Limb (tissue), 2 donors: Measurements from ENCODE around the gene TNS2.
"Not testable (repeated sequence)": the region's sequence is repeated elsewhere in the genome, so short reads cannot be mapped to it uniquely, and the experiment has no call there.

Experiments used
- DNase-seq, 2 donors: peaks; one replicate each; pipeline ENCODE4 v3.0.0-alpha.2; 2016; ENCODE audit errors: extremely low spot score in 2 of 2

TNS2 gene

GRCh38 chr12:53049571-53050318, at the start of gene TNS2:
TNS2 (plus strand) TSS chr12:53050065; CDS start chr12:53050186, 121 bp downstream.
- peak; percentile 51 to 74 for DNase-seq

DNA sequence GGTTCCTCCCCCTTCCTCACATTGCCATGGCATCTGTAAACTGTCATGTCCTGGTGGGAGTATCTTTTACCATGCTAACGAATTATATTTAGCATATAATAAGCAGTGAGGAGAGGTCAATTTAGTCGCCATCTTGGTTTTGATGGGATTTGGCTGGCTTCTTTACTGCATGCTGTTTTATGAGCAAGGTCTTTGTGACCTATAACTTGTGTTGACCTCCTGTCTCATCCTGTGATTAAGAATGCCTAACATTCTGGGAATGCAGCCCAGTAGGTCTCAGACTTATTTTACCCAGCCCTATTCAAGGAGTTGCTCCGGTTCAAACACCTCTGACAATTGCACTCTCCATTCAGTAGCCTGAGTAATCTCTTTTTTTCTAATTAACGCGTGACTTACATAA, 45.7 kb upstream of the TNS2 start:
- no peak for DNase-seq

- DNase-seq, result no peak
Measured at GRCh38 chr12:53004582-53004981, 45.3 kb upstream of the TNS2 start.

- peak in 1 of 2 donors; percentile 48 for DNase-seq
Measured at GRCh38 chr12:53005215-53005985, 44.5 kb upstream of the TNS2 start.

GRCh38 chr12:53005986-53006809, 43.7 kb upstream of the TNS2 start, which contains the start of gene EIF4B:
EIF4B (plus strand) TSS chr12:53006456; CDS start chr12:53006484, 28 bp downstream.
- peak; percentile 99 to 100 for DNase-seq

GRCh38 chr12:53006810-53007309, 43.0 kb upstream of the TNS2 start:
- DNase-seq, result peak; percentile 62 to 85

DNA sequence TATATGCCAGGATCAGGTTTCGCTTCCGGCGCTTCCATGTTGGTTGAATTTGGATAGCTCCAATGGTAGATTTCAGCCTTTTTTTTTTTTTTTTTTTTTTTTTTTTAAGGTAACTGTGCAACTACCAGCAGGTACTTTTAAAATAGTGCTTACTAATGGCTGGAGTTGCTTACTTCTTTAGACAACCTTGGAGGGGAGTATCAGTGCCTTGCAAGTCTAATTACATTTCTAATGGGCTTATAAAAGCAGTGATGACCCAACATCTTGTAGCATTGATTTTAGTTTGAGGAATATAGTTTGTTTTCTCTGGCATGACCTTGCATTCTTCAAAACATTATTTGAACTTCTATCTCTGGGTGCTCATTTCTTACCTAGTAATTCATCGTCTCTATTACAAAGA, 42.5 kb upstream of the TNS2 start:
- no peak for DNase-seq

- DNase-seq, result not testable (repeated sequence)
Measured at GRCh38 chr12:53008760-53009159, 41.1 kb upstream of the TNS2 start.

DNA sequence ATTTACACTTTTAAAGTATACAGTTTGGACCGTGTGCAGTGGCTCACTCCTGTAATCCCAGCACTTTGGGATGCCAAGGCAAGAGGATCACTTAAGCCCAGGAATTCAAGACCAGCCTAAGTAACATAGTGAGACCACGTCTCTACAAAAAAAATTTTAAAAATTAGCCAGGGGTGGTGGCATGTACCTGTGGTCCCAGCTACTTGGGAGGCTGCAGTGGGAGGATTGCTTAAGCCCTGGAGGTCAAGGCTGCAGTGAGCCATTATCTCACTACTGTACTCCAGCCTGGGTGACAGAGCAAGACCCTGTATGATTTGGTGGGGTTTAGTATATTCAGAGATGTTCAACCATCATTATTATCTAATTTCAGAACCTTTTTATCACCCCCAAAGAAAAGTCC, 38.9 kb upstream of the TNS2 start:
- DNase-seq, result no peak

- DNase-seq, result no peak
Measured at GRCh38 chr12:53011889-53012288, 38.0 kb upstream of the TNS2 start.

- DNase-seq, result no peak
Measured at GRCh38 chr12:53012928-53013327, 36.9 kb upstream of the TNS2 start.

GRCh38 chr12:53014709-53015108, 35.2 kb upstream of the TNS2 start:
- DNase-seq, result no peak

DNA sequence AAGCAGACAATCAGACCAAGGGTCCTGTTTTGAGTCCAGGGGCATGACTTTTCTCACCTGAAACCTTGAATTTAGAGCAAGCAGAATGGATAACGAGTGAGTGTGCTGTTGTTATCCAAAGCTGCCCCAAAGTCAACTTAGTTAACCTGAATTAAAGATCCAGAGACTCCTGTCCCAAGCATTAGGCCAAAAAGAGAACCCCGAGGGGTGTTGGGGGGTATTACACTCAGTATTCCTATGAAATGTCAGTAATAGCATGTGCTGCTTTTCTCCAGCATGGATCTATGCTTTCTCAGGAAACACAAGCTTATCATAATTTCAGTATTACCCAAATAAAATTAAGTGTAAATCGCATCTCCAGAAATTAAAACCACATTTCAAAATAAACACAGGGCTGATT, 24.6 kb upstream of the TNS2 start:
- DNase-seq, result no peak

DNA sequence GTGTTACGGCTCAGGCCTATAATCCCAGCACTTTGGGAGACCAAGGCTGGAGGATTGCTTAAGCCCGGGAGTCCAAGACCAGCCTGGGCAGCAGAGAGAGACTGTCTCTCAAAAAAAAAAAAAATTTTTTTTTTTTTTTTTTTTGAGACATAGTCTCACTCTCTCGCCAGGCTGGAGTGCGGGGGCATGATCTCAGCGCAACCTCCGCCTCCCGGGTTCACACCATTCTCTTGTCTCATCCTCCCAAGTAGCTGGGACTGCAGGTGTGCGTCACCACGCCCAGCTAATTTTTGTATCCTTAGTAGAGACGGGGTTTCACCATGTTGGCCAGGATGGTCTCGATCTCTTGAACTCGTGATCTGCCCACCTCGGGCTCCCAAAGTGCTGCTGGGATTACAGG, 22.9 kb upstream of the TNS2 start:
- DNase-seq, result not testable (repeated sequence)

DNA sequence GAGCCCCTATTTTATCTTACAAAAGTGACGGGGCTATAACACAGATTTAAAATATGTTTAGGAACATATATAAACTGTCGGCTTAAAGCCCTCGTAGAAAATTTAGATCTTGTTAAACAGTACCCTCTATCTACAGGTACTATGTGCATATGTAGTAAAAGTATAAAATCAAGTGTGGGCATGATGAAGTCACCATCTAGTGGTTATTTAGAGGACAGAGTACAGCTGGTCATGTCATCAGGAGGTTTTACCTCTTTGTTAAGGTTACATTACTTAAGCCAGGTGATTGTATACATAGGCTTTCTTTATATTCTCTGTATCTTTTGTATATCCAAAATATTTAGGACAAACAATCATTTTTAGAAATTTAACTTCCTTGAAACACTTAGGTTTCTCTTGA, 18.2 kb upstream of the TNS2 start:
- DNase-seq, result no peak

- not testable (repeated sequence) for DNase-seq
Measured at GRCh38 chr12:53033832-53034231, 16.0 kb upstream of the TNS2 start.

DNA sequence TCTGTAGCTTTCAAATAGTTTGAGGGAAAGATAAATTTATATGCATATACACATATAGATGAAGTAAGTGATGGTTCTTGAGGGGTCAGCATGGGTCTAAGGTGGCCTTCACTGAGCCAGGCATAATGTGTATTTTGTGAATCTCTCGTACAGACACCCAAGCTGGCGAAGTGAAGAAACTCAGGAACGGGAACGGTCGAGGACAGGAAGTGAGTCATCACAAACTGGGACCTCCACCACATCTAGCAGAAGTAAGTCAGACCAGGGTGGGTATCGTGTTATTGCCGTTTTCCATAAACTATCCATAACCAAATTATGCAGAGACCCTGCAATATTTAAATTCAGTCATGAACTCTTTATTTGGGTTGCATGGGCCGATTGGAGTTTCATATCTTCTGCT, 15.4 kb upstream of the TNS2 start:
- no peak for DNase-seq

DNA sequence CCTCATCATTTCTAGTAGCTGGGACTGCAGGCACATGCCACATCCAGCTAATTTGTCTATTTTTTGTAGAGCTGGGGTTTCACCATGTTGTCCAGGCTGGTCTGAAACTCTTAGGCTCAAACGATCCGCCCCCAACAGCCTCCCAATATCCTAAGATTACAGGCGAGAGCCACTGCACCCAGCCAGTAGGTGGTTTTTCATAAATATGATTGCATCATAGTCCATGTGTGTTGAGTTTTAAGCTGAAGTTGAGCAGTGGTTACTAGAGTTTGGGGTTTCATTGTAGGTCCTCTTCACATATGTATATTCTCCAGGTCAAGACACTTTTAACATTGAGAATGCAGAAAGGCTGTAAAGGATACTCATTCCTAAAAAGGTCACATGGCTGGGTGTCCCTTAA, 13.1 kb upstream of the TNS2 start:
- DNase-seq, result no peak

- no peak for DNase-seq
Measured at GRCh38 chr12:53039851-53040250, 10.0 kb upstream of the TNS2 start.

DNA sequence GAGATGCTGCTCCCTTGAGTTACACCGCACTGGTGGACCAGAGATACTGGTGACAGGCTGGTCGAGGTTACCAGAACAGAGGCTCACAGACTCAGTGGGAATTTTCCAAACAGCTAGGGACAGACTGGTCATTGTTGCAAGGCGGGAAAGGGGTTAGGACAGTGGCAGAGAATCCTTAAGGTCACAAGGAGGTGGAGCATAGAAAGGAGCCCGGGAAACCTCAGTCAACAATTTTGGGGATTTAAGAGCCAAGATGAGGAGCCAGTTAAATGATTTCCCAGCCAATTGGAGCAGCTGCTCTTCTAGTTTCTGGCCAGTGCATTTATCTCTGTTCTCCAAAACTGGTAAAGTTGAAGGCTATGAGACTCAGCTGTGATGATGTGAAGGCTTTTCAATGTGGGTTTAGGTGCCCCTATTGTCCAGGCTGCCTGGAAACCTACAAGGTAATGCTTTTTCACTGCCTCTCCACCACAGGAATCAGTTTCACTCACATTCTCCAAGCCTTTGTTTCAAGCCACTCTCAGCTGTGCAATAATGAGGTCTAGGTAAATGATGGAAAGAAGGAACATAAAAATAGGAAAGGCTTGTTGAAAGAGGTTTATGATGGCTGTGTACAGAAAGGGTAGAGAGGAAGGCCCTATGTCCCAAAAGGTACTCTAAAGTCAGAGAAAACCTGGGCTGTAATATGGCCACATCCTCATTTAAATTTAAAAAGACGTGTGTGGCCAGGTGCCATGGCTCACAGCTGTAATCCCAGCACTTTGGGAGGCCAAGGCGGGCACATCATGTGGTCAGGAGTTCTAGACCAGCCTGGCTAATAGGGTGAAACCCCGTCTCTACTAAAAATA, 7.0 kb upstream of the TNS2 start:
- no peak for DNase-seq
